ENCODE measurements around the gene TNFAIP8L3. TPM values are rescaled to one million over a fixed set of nuclear protein-coding genes. Genes with fewer than 3 reads are reported as not detected.

Gene TNFAIP8L3
- total and polyA plus RNA-seq, 10 donors = 6.5 to 35.8 (median 20.8) TPM

- no peaks in the 10 kb centered on the region for H3K36me3 ChIP-seq
- intact Hi-C loops (cut with DNase I; ENCODE audit: low total_unique reads) = no loop called here
- peaks cover 0 to 61% (median 19%) of the 10 kb centered on the region in 7 donors for H3K27me3 ChIP-seq (replicated peaks in 1 of 7)
- 60 to 77% (median 61%) methylated on average over 4 of the region's 4 CpGs for WGBS, 5 donors
- peak overlapping the region in 6 of 8 donors; percentile 22 to 66 (median 36) for H3K27ac ChIP-seq
- H3K4me3 ChIP-seq = no peak overlapping the region
- TF ChIP-seq CTCF (IDR thresholded peaks at IDR 0.05 in 8 of 11, conservative IDR thresholded peaks at IDR 0.05 in 3 of 11) = no peak
- no peak for TF ChIP-seq POLR2A (IDR thresholded peaks at IDR 0.05)
- TF ChIP-seq POLR2AphosphoS5 (IDR thresholded peaks at IDR 0.05) = peak in 1 of 3 donors; percentile 42
- H3K4me1 ChIP-seq = peaks cover 0 to 59% (median 23%) of the 10 kb centered on the region in 6 donors
- no peaks in the 10 kb centered on the region for H3K9me3 ChIP-seq
- no peak for DNase-seq
These were observed 4.8 kb downstream of the TNFAIP8L3 start for GRCh38 chr15:51089699-51090453.

- Histone ChIP-seq H3K4me3 (no peak overlapping the region), H3K9me3 (no peaks in the 10 kb centered on the region), H3K36me3 (no peaks in the 10 kb centered on the region), H3K27me3 (replicated peaks in 1 of 7) (peaks cover 0 to 52% (median 13%) of the 10 kb centered on the region in 7 donors), H3K4me1 (peaks cover 0 to 55% (median 19%) of the 10 kb centered on the region in 6 donors), H3K27ac (peak overlapping the region in 4 of 8 donors; percentile 0 to 66 (median 40))
- intact Hi-C loops (cut with DNase I; ENCODE audit: low total_unique reads) = no loop called here
- TF ChIP-seq POLR2A (IDR thresholded peaks at IDR 0.05) (no peak), CTCF (IDR thresholded peaks at IDR 0.05 in 8 of 11, conservative IDR thresholded peaks at IDR 0.05 in 3 of 11) (no peak), POLR2AphosphoS5 (IDR thresholded peaks at IDR 0.05) (no peak)
- WGBS, 5 donors = 78 to 100% (median 92%) methylated on average over 1 of the region's 1 CpG
- DNase-seq = no peak
These were observed 5.7 kb downstream of the TNFAIP8L3 start for GRCh38 chr15:51089041-51089440.

- no peak overlapping the region for H3K4me3 ChIP-seq
- DNase-seq = no peak
- intact Hi-C loops (cut with DNase I; ENCODE audit: low total_unique reads) = no loop called here
- TF ChIP-seq POLR2AphosphoS5 (IDR thresholded peaks at IDR 0.05) (no peak), POLR2A (IDR thresholded peaks at IDR 0.05) (no peak), CTCF (IDR thresholded peaks at IDR 0.05 in 8 of 11, conservative IDR thresholded peaks at IDR 0.05 in 3 of 11) (no peak)
- peaks cover 0 to 48% (median 9%) of the 10 kb centered on the region in 7 donors for H3K27me3 ChIP-seq (replicated peaks in 1 of 7)
- H3K36me3 ChIP-seq = no peaks in the 10 kb centered on the region
- H3K27ac ChIP-seq = peak overlapping the region in 2 of 8 donors; percentile 45 to 66
- H3K9me3 ChIP-seq = no peaks in the 10 kb centered on the region
- 63 to 82% (median 72%) methylated on average over 2 of the region's 2 CpGs for WGBS, 5 donors
- peaks cover 0 to 51% (median 14%) of the 10 kb centered on the region in 6 donors for H3K4me1 ChIP-seq
These were observed 6.1 kb downstream of the TNFAIP8L3 start for GRCh38 chr15:51088585-51088984.

GRCh38 chr15:51087513-51087912 is 7.2 kb downstream of the TNFAIP8L3 start:
- intact Hi-C loops (cut with DNase I; ENCODE audit: low total_unique reads) = no loop called here
- WGBS, 5 donors = 81 to 95% (median 87%) methylated on average over 1 of the region's 1 CpG

More at GRCh38 chr15:51087513-51087912, 7.2 kb downstream of the TNFAIP8L3 start:
- Histone ChIP-seq H3K4me1 (peaks cover 0 to 40% (median 6%) of the 10 kb centered on the region in 6 donors), H3K27me3 (replicated peaks in 1 of 7) (peaks cover 0 to 37% (median 0%) of the 10 kb centered on the region in 7 donors), H3K9me3 (no peaks in the 10 kb centered on the region), H3K27ac (no peak overlapping the region), H3K36me3 (no peaks in the 10 kb centered on the region), H3K4me3 (no peak overlapping the region)
- TF ChIP-seq POLR2AphosphoS5 (IDR thresholded peaks at IDR 0.05) (no peak), POLR2A (IDR thresholded peaks at IDR 0.05) (no peak), CTCF (IDR thresholded peaks at IDR 0.05 in 8 of 11, conservative IDR thresholded peaks at IDR 0.05 in 3 of 11) (no peak)
- DNase-seq = no peak
